Measurements from ENCODE around the gene ANKRD12.

GRCh38 chr18:9140984-9141383, 4.4 kb downstream of the ANKRD12 start:
- TF ChIP-seq CTCF (IDR thresholded peaks at IDR 0.05) (no peak), EZH2 (IDR thresholded peaks at IDR 0.05; ENCODE audit: borderline replicate concordance, insufficient read depth, low read depth, low read length, poor library complexity, severe bottlenecking) (no peak)

All from B cell (primary cell).